H1 (cell line): ENCODE data around the gene FAM151A. TPM values are rescaled to one million over a fixed set of nuclear protein-coding genes. Genes with fewer than 3 reads are reported as not detected.

Experiments
- CTCF ChIA-PET: fragments of 300-600 bp; sonication (Branson Sonifier 250); formaldehyde crosslinking; loops from one replicate; lab custom pipeline; 2021; ENCODE audit not compliant: partially characterized antibody; lab: Charles Lee
- POLR2A ChIA-PET: fragments of 300-600 bp; sonication (Branson Sonifier 250); formaldehyde crosslinking; loops from one replicate; lab custom pipeline; 2021; ENCODE audit warnings: inconsistent platforms; ENCODE audit not compliant: partially characterized antibody; lab: Charles Lee
- DNase-seq, 2 experiments: peaks; one replicate each; pipeline versions ENCODE4 v3.0.0 to v3.0.0-alpha.2; 2010 to 2022; ENCODE audit warnings: low spot score in 2 of 2, low read depth in 1 of 2, mixed read lengths in 1 of 2
- FAIRE-seq: peaks from 2 replicates; lab custom pipeline; 2011; peaks lifted over from hg19 to GRCh38; lab: Jason Lieb, UNC
- H2AFZ ChIP-seq: 2 replicates; pipeline ENCODE4 v1.8.1; 2012; ENCODE audit warnings: low read length, inconsistent platforms
- H2AK5ac ChIP-seq: 2 replicates; pipeline ENCODE4 v1.6.1; 2013; ENCODE audit warnings: low read depth, low read length
- H2BK120ac ChIP-seq: replicated peaks from 2 replicates; pipeline ENCODE3; 2013; ENCODE audit warnings: low read depth, low read length, inconsistent platforms
- H2BK12ac ChIP-seq: 2 replicates; pipeline ENCODE4 v1.6.1; 2013; ENCODE audit warnings: low read depth, low read length
- H2BK15ac ChIP-seq: 2 replicates; pipeline ENCODE4 v1.6.1; 2013; ENCODE audit warnings: low read length
- H2BK20ac ChIP-seq: 2 replicates; pipeline ENCODE4 v1.6.1; 2013; ENCODE audit warnings: low read length
- H2BK5ac ChIP-seq: 2 replicates; pipeline ENCODE4 v1.6.1; 2013; ENCODE audit warnings: low read depth, low read length
- H3K14ac ChIP-seq: 2 replicates; pipeline ENCODE4 v1.6.1; 2013; ENCODE audit warnings: inconsistent platforms; ENCODE audit not compliant: insufficient read length
- H3K18ac ChIP-seq: 2 replicates; pipeline ENCODE4 v1.6.1; 2013; ENCODE audit warnings: low read length; ENCODE audit errors: extremely low read depth
- H3K23ac ChIP-seq: 2 replicates; pipeline ENCODE4 v1.6.1; 2013; ENCODE audit warnings: inconsistent platforms; ENCODE audit not compliant: insufficient read length
- H3K23me2 ChIP-seq: 2 replicates; pipeline ENCODE4 v1.6.1; 2013; ENCODE audit warnings: low read depth, low read length
- H3K27ac ChIP-seq: 2 replicates; pipeline ENCODE4 v1.6.1; 2011; ENCODE audit warnings: low read depth, low read length, inconsistent platforms
- H3K27me3 ChIP-seq, 4 experiments: replicated peaks in 1 of 4; 1 replicate in 1 of 4; 2 replicates in 3 of 4; pipeline versions ENCODE4 v1.6.1 to v1.8.1; 2011 to 2013; ENCODE audit warnings: low read length in 3 of 4, mild to moderate bottlenecking in 3 of 4, inconsistent platforms in 2 of 4, mixed read lengths in 2 of 4, moderate library complexity in 1 of 4; ENCODE audit not compliant: control insufficient read depth in 3 of 4, insufficient read depth in 3 of 4; ENCODE audit errors: extremely low read depth in 1 of 4
- H3K36me3 ChIP-seq, 4 experiments: 2 replicates each; pipeline versions ENCODE4 v1.6.1 to v1.8.1; 2011 to 2013; ENCODE audit warnings: mild to moderate bottlenecking in 4 of 4, low read length in 3 of 4, moderate library complexity in 2 of 4, control low read depth in 1 of 4, inconsistent platforms in 1 of 4; ENCODE audit not compliant: insufficient read depth in 4 of 4, control insufficient read depth in 2 of 4
- H3K4ac ChIP-seq: replicated peaks from 2 replicates; pipeline ENCODE3; 2013; ENCODE audit warnings: low read length, low read depth, mixed read lengths, inconsistent platforms; ENCODE audit not compliant: insufficient read length
- H3K4me1 ChIP-seq, 4 experiments: replicated peaks in 1 of 4; 1 replicate in 1 of 4; 2 replicates in 3 of 4; pipeline versions ENCODE4 v1.6.1 to v1.8.1; 2011 to 2013; ENCODE audit warnings: low read length in 3 of 4, inconsistent platforms in 2 of 4, mixed read lengths in 1 of 4; ENCODE audit not compliant: insufficient read depth in 4 of 4, control insufficient read depth in 3 of 4
- H3K4me2 ChIP-seq, 2 experiments: 2 replicates each; pipeline versions ENCODE4 v1.6.1 to v1.8.1; 2011 to 2013; ENCODE audit warnings: low read depth in 2 of 2, low read length in 2 of 2, control low read depth in 1 of 2, inconsistent platforms in 1 of 2, mild to moderate bottlenecking in 1 of 2; ENCODE audit not compliant: insufficient read depth in 1 of 2
- H3K4me3 ChIP-seq, 4 experiments: fragments of 200-600, 300-600 bp in 1 of 4; sonication (generic), shearing (Covaris generic), sonication (Bioruptor Twin) in 1 of 4; 2 replicates each; pipeline versions ENCODE4 v1.5.1 to v1.8.1; 2011 to 2016; ENCODE audit warnings: low read length in 4 of 4, low read depth in 3 of 4, control low read depth in 2 of 4, inconsistent platforms in 2 of 4, mild to moderate bottlenecking in 2 of 4, mixed read lengths in 1 of 4, moderate library complexity in 1 of 4; ENCODE audit not compliant: insufficient read depth in 2 of 4; ENCODE audit errors: extremely low read depth in 1 of 4
- H3K56ac ChIP-seq: replicated peaks from 2 replicates; pipeline ENCODE3; 2013; ENCODE audit warnings: low read depth, mild to moderate bottlenecking, mixed read lengths, low read length, inconsistent platforms; ENCODE audit not compliant: insufficient read length
- H3K79me1 ChIP-seq: 2 replicates; pipeline ENCODE4 v1.6.1; 2013; ENCODE audit warnings: low read depth, low read length, control low read depth
- H3K79me2 ChIP-seq, 2 experiments: 2 replicates each; pipeline versions ENCODE4 v1.6.1 to v1.8.1; 2012 to 2013; ENCODE audit warnings: low read length in 2 of 2, mild to moderate bottlenecking in 2 of 2, inconsistent platforms in 1 of 2; ENCODE audit not compliant: insufficient read depth in 2 of 2, control insufficient read depth in 1 of 2
- H3K9ac ChIP-seq, 4 experiments: replicated peaks in 1 of 4; 1 replicate in 1 of 4; 2 replicates in 3 of 4; pipeline versions ENCODE4 v1.6.1 to v1.8.1; 2011 to 2013; ENCODE audit warnings: low read depth in 3 of 4, low read length in 3 of 4, control low read depth in 2 of 4, mild to moderate bottlenecking in 2 of 4, moderate library complexity in 2 of 4, inconsistent platforms in 1 of 4; ENCODE audit errors: extremely low read depth in 1 of 4
- H3K9me3 ChIP-seq, 2 experiments: 2 replicates each; pipeline versions ENCODE4 v1.6.1 to v1.8.1; 2012 to 2013; ENCODE audit warnings: mild to moderate bottlenecking in 2 of 2, moderate library complexity in 2 of 2, control low read depth in 1 of 2, inconsistent platforms in 1 of 2, low read depth in 1 of 2, low read length in 1 of 2, mixed read lengths in 1 of 2; ENCODE audit not compliant: insufficient read depth in 2 of 2
- H4K20me1 ChIP-seq, 2 experiments: replicated peaks in 1 of 2; 2 replicates each; pipeline versions ENCODE3 to v1.8.1; 2011 to 2013; ENCODE audit warnings: inconsistent platforms in 2 of 2, low read length in 2 of 2, mild to moderate bottlenecking in 1 of 2; ENCODE audit not compliant: insufficient read depth in 2 of 2, control insufficient read depth in 1 of 2
- H4K5ac ChIP-seq: 2 replicates; pipeline ENCODE4 v1.6.1; 2013; ENCODE audit warnings: low read length, low read depth, mixed read lengths, inconsistent platforms; ENCODE audit not compliant: insufficient read length
- H4K8ac ChIP-seq: 2 replicates; pipeline ENCODE4 v1.8.0; 2013; ENCODE audit warnings: mild to moderate bottlenecking, moderate library complexity, low read length, inconsistent platforms; ENCODE audit not compliant: insufficient read depth; ENCODE audit errors: extremely low read depth
- H4K91ac ChIP-seq: replicated peaks from 2 replicates; pipeline ENCODE3; 2013; ENCODE audit warnings: low read length, mixed read lengths, inconsistent platforms; ENCODE audit not compliant: insufficient read length
- ASH2L ChIP-seq: fragments of 200-600, 300-600 bp; sonication (generic); IDR thresholded peaks from one replicate; pipeline ENCODE4 v1.7.1; 2017; ENCODE audit warnings: low read length
- BACH1 ChIP-seq: IDR thresholded peaks from 2 replicates; pipeline ENCODE4 v1.6.1; 2012; ENCODE audit warnings: low read length, improper control_type of control experiment
- CHD2 ChIP-seq: IDR thresholded peaks from 2 replicates; pipeline ENCODE4 v1.6.1; 2012; ENCODE audit warnings: low read length, improper control_type of control experiment
- JUND ChIP-seq: IDR thresholded peaks from 2 replicates; pipeline ENCODE4 v1.6.1; 2011; ENCODE audit warnings: mild to moderate bottlenecking, improper control_type of control experiment, low read length
- NRF1 ChIP-seq: IDR thresholded peaks from 2 replicates; pipeline ENCODE4 v1.6.1; 2011; ENCODE audit warnings: mild to moderate bottlenecking, low read depth, low read length, improper control_type of control experiment
- SIN3A ChIP-seq, 2 experiments: IDR thresholded peaks in 1 of 2; conservative IDR thresholded peaks in 1 of 2; 2 replicates each; pipeline ENCODE4 v1.6.1; 2011 to 2012; ENCODE audit warnings: low read length in 2 of 2, improper control_type of control experiment in 1 of 2, low read depth in 1 of 2, mild to moderate bottlenecking in 1 of 2
- SRF ChIP-seq: IDR thresholded peaks from 2 replicates; pipeline ENCODE4 v1.6.1; 2011; ENCODE audit warnings: mild to moderate bottlenecking, low read depth, low read length, moderate library complexity
- TBP ChIP-seq: IDR thresholded peaks from 2 replicates; pipeline ENCODE4 v1.6.1; 2011; ENCODE audit warnings: low read depth, low read length, improper control_type of control experiment
- ZNF274 ChIP-seq: IDR thresholded peaks from 2 replicates; pipeline ENCODE4 v1.7.0; 2012; ENCODE audit warnings: low read length, borderline replicate concordance; ENCODE audit errors: extremely low read depth
- WGBS, 2 experiments: shearing (Covaris generic) in 1 of 2; methylation state at CpG; one replicate each; pipeline versions ENCODE4 v1.1.6 to v1.1.7; 2013 to 2015; ENCODE audit warnings: low lambda C conversion rate in 2 of 2, mixed read lengths in 2 of 2, inconsistent platforms in 1 of 2, low coverage in 1 of 2, missing lambda C conversion rate in 1 of 2; ENCODE audit not compliant: insufficient replicate concordance in 2 of 2, insufficient coverage in 1 of 2, insufficient read length in 1 of 2; ENCODE audit errors: extremely low coverage in 1 of 2, missing lambda C conversion rate in 1 of 2; 5-methylcytosine and 5-hydroxymethylcytosine counted together
- polyA plus RNA-seq, 7 experiments: library from polyadenylated mRNA; depleted of rRNA in 3 of 7; stranded (reverse) in 5 of 7; unstranded in 2 of 7; fragments of >200 nt in 5 of 7; fragments of 200-250 nt in 2 of 7; gene quantifications; 1 replicate in 5 of 7; 2 replicates in 1 of 7; 4 replicates in 1 of 7; pipeline versions ENCODE4 v1.2.1 to v1.2.3, GENCODE V29; 2011 to 2013; ENCODE audit warnings: missing spikeins in 2 of 7, mixed read lengths in 2 of 7
- total RNA-seq: library from RNA; stranded (reverse); fragmentation: NEBNext Ultra II Directional; extraction: Animal tissue kit (Norgen Biotek cat#: 25700); gene quantifications from 2 replicates; pipeline ENCODE4 v1.2.1, GENCODE V29; 2021
- TF ChIP-seq, protein P1 (sequence below): IDR thresholded peaks from 2 replicates; pipeline ENCODE4 v1.6.1; 2012; ENCODE audit warnings: inconsistent platforms

FAM151A gene
- total and polyA plus RNA-seq, 2 of the 8 experiments (the other 6 are each of a cell fraction or from before 2014, with no cell fraction given) = not detected

GRCh38 chr1:54579337-54579781, 44.0 kb downstream of the FAM151A start:
- no peak overlapping the region for H4K91ac ChIP-seq
- H2BK12ac ChIP-seq = 0 out of 2 replicates have a peak overlapping the region, but pooled peaks have one; percentile 17
- H3K4me2 ChIP-seq = no peak overlapping the region
- H3K9ac ChIP-seq = no peak overlapping the region
- H3K79me2 ChIP-seq = no peaks in the 10 kb centered on the region
- no peak overlapping the region for H4K5ac ChIP-seq
- no peak for DNase-seq
- peak; percentile 42 for FAIRE-seq
- H3K27me3 ChIP-seq = no peaks in the 10 kb centered on the region
- no peak overlapping the region for H3K4me3 ChIP-seq
- no peaks in the 10 kb centered on the region for H3K9me3 ChIP-seq
- no peak overlapping the region for H2BK120ac ChIP-seq
- H2BK5ac ChIP-seq = no peak overlapping the region
- H3K56ac ChIP-seq = no peak overlapping the region
- 67% methylated on average over 4 of the region's 4 CpGs; no CpG with 5 or more reads in 1 of the 2 experiments for WGBS, 2 experiments
- H4K20me1 ChIP-seq = no peaks in the 10 kb centered on the region
- no peak for TF ChIP-seq BACH1
- TF ChIP-seq NRF1 = no peak
- no peak for TF ChIP-seq JUND
- no peak for TF ChIP-seq ZNF274
- no peak for TF ChIP-seq CHD2
- 0 out of 4 replicates have a peak, but pooled peaks of 1 of the 2 experiments have one; percentile 34 for TF ChIP-seq SIN3A (conservative IDR thresholded peaks at IDR 0.05 in 1 of 2, IDR thresholded peaks at IDR 0.05 in 1 of 2; ENCODE audit: low read depth in 1 of 2, low read length in 2 of 2)
- TF ChIP-seq, protein P1, sequence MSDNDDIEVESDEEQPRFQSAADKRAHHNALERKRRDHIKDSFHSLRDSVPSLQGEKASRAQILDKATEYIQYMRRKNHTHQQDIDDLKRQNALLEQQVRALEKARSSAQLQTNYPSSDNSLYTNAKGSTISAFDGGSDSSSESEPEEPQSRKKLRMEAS = no peak
- TF ChIP-seq TBP = no peak
- TF ChIP-seq SRF = peak; percentile 78; the same call in 1 of the 2 replicates
- TF ChIP-seq ASH2L = peak; percentile 54
- TF ChIP-seq, all 59 proteins: peak for 3
- no peak overlapping the region for H2AK5ac ChIP-seq
- no peak overlapping the region for H3K14ac ChIP-seq
- H2AFZ ChIP-seq = no peak overlapping the region
- H3K4ac ChIP-seq = no peak overlapping the region
- H4K8ac ChIP-seq = no peak overlapping the region
- H3K79me1 ChIP-seq = no peaks in the 10 kb centered on the region
- no peak overlapping the region for H3K23ac ChIP-seq
- CTCF ChIA-PET = interaction anchor here (0.7 to 2.5 kb wide), 9 partner anchors 12 to 228 kb away, joined by 3 to 15 read pairs (median 3); partner anchors contain the start of gene ACOT11
- H3K27ac ChIP-seq = 0 out of 2 replicates have a peak overlapping the region, but pooled peaks have one; percentile 16
- H3K18ac ChIP-seq = peak overlapping the region; percentile 78
- peaks cover 22 to 32% (median 25%) of the 10 kb centered on the region in 4 experiments for H3K4me1 ChIP-seq
- no peak overlapping the region for H2BK20ac ChIP-seq
- H3K23me2 ChIP-seq = 0 out of 2 replicates have a peak, but pooled peaks cover 3% of the 10 kb centered on the region
- no peaks in the 10 kb centered on the region for H3K36me3 ChIP-seq
- POLR2A ChIA-PET = interaction anchor here (1.0 to 4.2 kb wide), 6 partner anchors 10 to 379 kb away, joined by 3 to 17 read pairs (median 5); partner anchors contain the start of gene MRPL37
- no peak overlapping the region for H2BK15ac ChIP-seq
